SK-N-SH (cell line): ENCODE results near the gene IL11. TPM values are rescaled to one million over a fixed set of nuclear protein-coding genes. Genes with fewer than 3 reads are reported as not detected.
A peak's percentile ranks its signal among the peaks of the same experiment; 100 is the strongest.

Source experiments
- CTCF ChIA-PET: fragments of 300-600, 350-600 bp; formaldehyde crosslinking; extraction: SDS; loops from one replicate; lab custom pipeline; 2021; lab: Yijun Ruan, JAX
- POLR2A ChIA-PET: fragments of 350-600 bp; sonication (Branson Sonifier 250); formaldehyde crosslinking; extraction: SDS; loops from one replicate; lab custom pipeline; 2020; ENCODE audit warnings: antibody characterized with exemption, inconsistent platforms; lab: Yijun Ruan, JAX
- DNase-seq: peaks from one replicate; pipeline ENCODE4 v3.0.0; 2012
- H2AFZ ChIP-seq: fragments of 200-600 bp; sonication (generic); 2 replicates; pipeline ENCODE4 v1.8.1; 2016; ENCODE audit warnings: antibody characterized with exemption, mild to moderate bottlenecking, low read depth
- H3F3A ChIP-seq: fragments of 200-600 bp; sonication (generic); replicated peaks from 2 replicates; pipeline ENCODE3; 2016; ENCODE audit warnings: antibody characterized with exemption, mild to moderate bottlenecking; ENCODE audit not compliant: insufficient read depth
- H3K27ac ChIP-seq, 2 experiments: fragments of 200-500 bp in 1 of 2; fragments of 200-600 bp in 1 of 2; sonication (Bioruptor generic) in 1 of 2; sonication (generic), shearing (Covaris generic) in 1 of 2; 2 replicates each; pipeline versions ENCODE4 v1.5.1 to v1.6.1; 2014 to 2016; ENCODE audit warnings: low read depth in 2 of 2, inconsistent platforms in 1 of 2, low read length in 1 of 2, mild to moderate bottlenecking in 1 of 2, mixed read lengths in 1 of 2
- H3K27me3 ChIP-seq: fragments of 200-600 bp; sonication (generic), shearing (Covaris generic); 2 replicates; pipeline ENCODE4 v1.6.1; 2016; ENCODE audit warnings: mixed run types; ENCODE audit not compliant: insufficient read depth
- H3K36me3 ChIP-seq, 2 experiments: fragments of 200-500 bp in 1 of 2; fragments of 200-600 bp in 1 of 2; sonication (Bioruptor generic) in 1 of 2; sonication (generic) in 1 of 2; replicated peaks in 1 of 2; 2 replicates each; pipeline versions ENCODE3 to v1.5.1; 2014 to 2016; ENCODE audit warnings: low read length in 1 of 2, mild to moderate bottlenecking in 1 of 2; ENCODE audit not compliant: insufficient read depth in 2 of 2, control insufficient read depth in 1 of 2
- H3K4me1 ChIP-seq, 2 experiments: fragments of 200-500 bp in 1 of 2; fragments of 200-600 bp in 1 of 2; sonication (Bioruptor generic) in 1 of 2; sonication (generic), shearing (Covaris generic) in 1 of 2; 2 replicates each; pipeline versions ENCODE4 v1.5.1 to v1.6.1; 2014 to 2016; ENCODE audit warnings: low read depth in 1 of 2, low read length in 1 of 2, mixed run types in 1 of 2; ENCODE audit not compliant: insufficient read depth in 2 of 2, control insufficient read depth in 1 of 2
- H3K4me2 ChIP-seq: fragments of 200-600 bp; sonication (generic), shearing (Covaris generic); 2 replicates; pipeline ENCODE4 v1.6.1; 2017; ENCODE audit warnings: mixed run types
- H3K4me3 ChIP-seq, 2 experiments: fragments of 200-500 bp in 1 of 2; fragments of 200-600 bp in 1 of 2; sonication (Bioruptor generic) in 1 of 2; sonication (generic), shearing (Covaris generic) in 1 of 2; 2 replicates each; pipeline versions ENCODE4 v1.5.1 to v1.8.1; 2014 to 2016; ENCODE audit warnings: low read depth in 2 of 2, inconsistent platforms in 1 of 2, low read length in 1 of 2, mild to moderate bottlenecking in 1 of 2, mixed read lengths in 1 of 2, moderate library complexity in 1 of 2
- H3K79me2 ChIP-seq: fragments of 200-600 bp; sonication (generic); 2 replicates; pipeline ENCODE4 v1.8.1; 2017; ENCODE audit warnings: mild to moderate bottlenecking; ENCODE audit not compliant: insufficient read depth
- H3K9ac ChIP-seq: fragments of 200-600 bp; sonication (generic); 2 replicates; pipeline ENCODE4 v1.6.1; 2017; ENCODE audit warnings: mixed run types
- H3K9me2 ChIP-seq: fragments of 200-600 bp; sonication (generic); 2 replicates; pipeline ENCODE4 v1.6.1; 2017; ENCODE audit warnings: mixed run types
- H3K9me3 ChIP-seq: fragments of 200-600 bp; sonication (generic); 2 replicates; pipeline ENCODE4 v1.6.1; 2017; ENCODE audit warnings: mixed run types, mild to moderate bottlenecking, moderate library complexity
- H4K20me1 ChIP-seq: fragments of 200-600 bp; sonication (generic); 2 replicates; pipeline ENCODE4 v1.6.1; 2017; ENCODE audit warnings: mild to moderate bottlenecking, mixed run types; ENCODE audit not compliant: insufficient read depth
- CHD2 ChIP-seq: fragments of 150-350 bp; IDR thresholded peaks from 2 replicates; pipeline ENCODE4 v1.6.1; 2018; ENCODE audit warnings: low read length; ENCODE audit not compliant: partially characterized antibody
- ELF1 ChIP-seq: IDR thresholded peaks from 2 replicates; pipeline ENCODE4 v1.4.0; 2012
- FOXJ3 ChIP-seq: sonication (generic); formaldehyde crosslinking; IDR thresholded peaks from 2 replicates; pipeline ENCODE4 v1.5.1; 2020; ENCODE audit warnings: mild to moderate bottlenecking, missing genetic modification reagents
- MEF2A ChIP-seq: IDR thresholded peaks from 2 replicates; pipeline ENCODE4 v1.4.0; 2012; ENCODE audit warnings: low read depth, borderline replicate concordance
- MXI1 ChIP-seq: IDR thresholded peaks from 2 replicates; pipeline ENCODE4 v1.6.1; 2012; ENCODE audit warnings: mild to moderate bottlenecking, low read depth, low read length, improper control_type of control experiment
- SIN3A ChIP-seq: IDR thresholded peaks from 2 replicates; pipeline ENCODE4 v1.6.1; 2012; ENCODE audit warnings: low read depth, mild to moderate bottlenecking, low read length, moderate library complexity, borderline replicate concordance
- TAF1 ChIP-seq: IDR thresholded peaks from 2 replicates; pipeline ENCODE4 v1.6.1; 2012; ENCODE audit warnings: low read depth, mild to moderate bottlenecking, low read length, moderate library complexity, borderline replicate concordance
- YY1 ChIP-seq: IDR thresholded peaks from 2 replicates; pipeline ENCODE4 v1.4.0; 2012; ENCODE audit warnings: low read depth, mild to moderate bottlenecking
- WGBS: methylation state at CpG from one replicate; pipeline ENCODE4 v1.1.6; 2017; ENCODE audit warnings: low lambda C conversion rate; 5-methylcytosine and 5-hydroxymethylcytosine counted together
- polyA plus RNA-seq, 3 experiments: library from polyadenylated mRNA; depleted of rRNA; stranded (reverse); fragments of >200 nt; gene quantifications; 2 replicates each; pipeline ENCODE4 v1.2.3, GENCODE V29; 2012
- TF ChIP-seq, protein P1 (sequence below): fragments of 150-350 bp; IDR thresholded peaks from 2 replicates; pipeline ENCODE4 v1.6.1; 2017; ENCODE audit warnings: antibody characterized with exemption, low read length, low read depth, borderline replicate concordance
- TF ChIP-seq, protein P2 (sequence below): fragments of 150-350 bp; IDR thresholded peaks from 2 replicates; pipeline ENCODE4 v1.6.1; 2016; ENCODE audit warnings: mild to moderate bottlenecking, low read depth, low read length
- TF ChIP-seq, protein P3 (sequence below): IDR thresholded peaks from 2 replicates; pipeline ENCODE4 v1.4.0; 2012; ENCODE audit warnings: low read depth, borderline replicate concordance

Gene IL11
- polyA plus RNA-seq, 1 of the 3 experiments (the other 2 are of a cell fraction): 13.2 TPM

DNA sequence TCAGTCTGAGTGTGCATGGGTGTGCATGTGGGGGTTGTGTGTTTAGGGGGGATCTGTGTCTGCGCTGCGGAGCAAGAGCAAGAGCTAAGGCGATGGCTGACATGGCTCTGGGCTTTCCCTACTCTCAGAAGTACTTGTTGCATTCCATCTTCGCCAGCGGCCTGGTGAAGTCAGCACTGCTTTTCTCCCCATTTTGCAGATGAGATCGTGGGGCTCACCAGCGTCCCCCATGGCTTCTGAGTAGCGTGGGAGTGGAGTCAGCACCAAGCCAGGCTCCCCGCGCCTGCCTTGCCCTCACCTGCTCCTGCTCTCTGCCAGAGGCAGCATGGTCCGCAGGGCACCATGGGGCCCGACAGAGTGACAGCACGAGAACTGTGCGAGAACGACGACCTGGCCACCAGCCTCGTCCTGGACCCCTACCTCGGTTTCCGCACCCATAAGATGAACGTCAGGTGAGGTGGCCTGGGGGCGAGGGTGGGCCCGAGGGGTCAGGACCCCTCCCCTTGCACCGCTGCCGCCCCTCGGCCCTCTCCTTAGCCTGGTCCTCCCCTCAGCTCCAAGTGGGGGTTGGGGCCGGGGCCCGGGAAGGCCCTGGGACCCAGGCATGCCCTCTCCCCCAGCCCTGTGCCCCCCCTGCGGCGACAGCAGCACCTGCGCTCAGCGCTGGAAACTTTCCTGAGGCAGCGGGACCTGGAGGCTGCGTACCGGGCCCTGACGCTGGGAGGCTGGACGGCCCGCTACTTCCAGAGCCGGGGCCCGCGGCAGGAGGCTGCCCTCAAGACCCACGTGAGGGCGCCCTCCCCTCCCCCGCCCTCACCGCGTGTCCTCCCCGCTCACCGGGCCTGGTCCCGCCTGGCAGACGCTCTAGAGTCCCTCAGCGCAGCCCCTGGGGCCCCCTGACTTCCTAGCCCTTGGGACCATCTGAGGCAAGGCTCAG, 28.4 kb downstream of the IL11 start (continued):
- no peak for TF ChIP-seq SIN3A
- no peak for TF ChIP-seq MXI1
- TF ChIP-seq MEF2A: no peak

DNA sequence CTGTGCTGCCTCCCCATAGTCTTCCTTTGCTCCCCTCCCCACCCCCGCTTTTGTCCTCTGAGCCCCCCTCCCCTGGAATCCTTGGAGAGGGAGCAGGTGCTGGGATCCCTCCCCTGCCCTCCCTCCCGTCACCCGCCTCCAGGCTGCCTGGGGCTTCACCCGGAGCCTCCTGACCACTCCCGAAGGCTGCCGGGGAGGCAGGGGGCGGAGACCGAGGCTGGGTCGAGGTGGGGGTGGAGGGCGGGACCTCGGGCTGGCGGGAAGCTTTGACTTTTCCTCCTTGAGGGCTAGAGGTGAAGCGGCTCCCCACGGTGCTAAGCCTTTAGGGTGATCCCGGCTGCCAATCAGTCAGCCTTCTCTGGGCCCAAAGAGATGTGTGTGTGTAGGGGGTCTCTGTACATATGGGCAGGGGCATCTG, 29.1 kb downstream of the IL11 start:
- H3K36me3 ChIP-seq: peaks cover 0 to 4% of the 10 kb centered on the region in 2 experiments
- peak overlapping the region; percentile 85; the same call in 1 of the 2 replicates for H3K9ac ChIP-seq
- H3K79me2 ChIP-seq: peaks cover 9% of the 10 kb centered on the region; the same call in 1 of the 2 replicates
- CTCF ChIA-PET: interaction anchor here (1.1 kb wide), 2 partner anchors 11 to 43 kb away, joined by 3 to 8 read pairs; partner anchors contain the start of gene TMEM238
- peak; percentile 88 for DNase-seq
- no peaks in the 10 kb centered on the region for H3K9me2 ChIP-seq
- H3K27me3 ChIP-seq: no peaks in the 10 kb centered on the region
- peak overlapping the region; percentile 100 for H3K4me2 ChIP-seq
- H3K4me1 ChIP-seq: peaks cover 0 to 44% of the 10 kb centered on the region in 2 experiments; a peak in 2 of 4 replicates
- no peaks in the 10 kb centered on the region for H4K20me1 ChIP-seq
- TF ChIP-seq, protein P1, sequence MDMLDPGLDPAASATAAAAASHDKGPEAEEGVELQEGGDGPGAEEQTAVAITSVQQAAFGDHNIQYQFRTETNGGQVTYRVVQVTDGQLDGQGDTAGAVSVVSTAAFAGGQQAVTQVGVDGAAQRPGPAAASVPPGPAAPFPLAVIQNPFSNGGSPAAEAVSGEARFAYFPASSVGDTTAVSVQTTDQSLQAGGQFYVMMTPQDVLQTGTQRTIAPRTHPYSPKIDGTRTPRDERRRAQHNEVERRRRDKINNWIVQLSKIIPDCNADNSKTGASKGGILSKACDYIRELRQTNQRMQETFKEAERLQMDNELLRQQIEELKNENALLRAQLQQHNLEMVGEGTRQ: no peak
- TF ChIP-seq, protein P2, sequence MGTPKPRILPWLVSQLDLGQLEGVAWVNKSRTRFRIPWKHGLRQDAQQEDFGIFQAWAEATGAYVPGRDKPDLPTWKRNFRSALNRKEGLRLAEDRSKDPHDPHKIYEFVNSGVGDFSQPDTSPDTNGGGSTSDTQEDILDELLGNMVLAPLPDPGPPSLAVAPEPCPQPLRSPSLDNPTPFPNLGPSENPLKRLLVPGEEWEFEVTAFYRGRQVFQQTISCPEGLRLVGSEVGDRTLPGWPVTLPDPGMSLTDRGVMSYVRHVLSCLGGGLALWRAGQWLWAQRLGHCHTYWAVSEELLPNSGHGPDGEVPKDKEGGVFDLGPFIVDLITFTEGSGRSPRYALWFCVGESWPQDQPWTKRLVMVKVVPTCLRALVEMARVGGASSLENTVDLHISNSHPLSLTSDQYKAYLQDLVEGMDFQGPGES: no peak
- no peak for TF ChIP-seq CHD2
- TF ChIP-seq YY1: no peak
- no peak for TF ChIP-seq FOXJ3 (CRISPR knock-in tag)
- TF ChIP-seq, protein P3, sequence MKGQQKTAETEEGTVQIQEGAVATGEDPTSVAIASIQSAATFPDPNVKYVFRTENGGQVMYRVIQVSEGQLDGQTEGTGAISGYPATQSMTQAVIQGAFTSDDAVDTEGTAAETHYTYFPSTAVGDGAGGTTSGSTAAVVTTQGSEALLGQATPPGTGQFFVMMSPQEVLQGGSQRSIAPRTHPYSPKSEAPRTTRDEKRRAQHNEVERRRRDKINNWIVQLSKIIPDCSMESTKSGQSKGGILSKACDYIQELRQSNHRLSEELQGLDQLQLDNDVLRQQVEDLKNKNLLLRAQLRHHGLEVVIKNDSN: no peak
- no peak for TF ChIP-seq ELF1
- no peak for TF ChIP-seq TAF1
- H2AFZ ChIP-seq: no peak overlapping the region
- H3K4me3 ChIP-seq: peak overlapping the region; percentile 73 to 75
- POLR2A ChIA-PET: interaction anchor here (0.6 kb wide), 1 partner anchor 9 kb away, joined by 3 read pairs; no protein-coding TSS in a partner anchor
- peak overlapping the region; percentile 56 to 87; a peak in 2 of 4 replicates for H3K27ac ChIP-seq
- H3F3A ChIP-seq: no peaks in the 10 kb centered on the region
- 11% methylated on average over 13 of the region's 15 CpGs for WGBS
- H3K9me3 ChIP-seq: no peaks in the 10 kb centered on the region
